ENCODE results near the gene NRL.

Gene NRL

GRCh38 chr14:24139272-24139934 is 24.7 kb upstream of the NRL start:
- no peak overlapping the region for H2AFZ ChIP-seq (ENCODE audit: low read length)
- TF ChIP-seq EZH2phosphoT487 (IDR thresholded peaks at IDR 0.05; ENCODE audit: borderline replicate concordance) (no peak), CTCF (conservative IDR thresholded peaks at IDR 0.05; ENCODE audit: low read length) (peak; percentile 26)
- peaks cover 44% of the 10 kb centered on the region for H3K4me1 ChIP-seq (ENCODE audit: insufficient read depth, low read length, poor library complexity, severe bottlenecking)
- H3F3A ChIP-seq (ENCODE audit: low read depth) = no peaks in the 10 kb centered on the region
- peaks cover 19% of the 10 kb centered on the region for H3K36me3 ChIP-seq (ENCODE audit: insufficient read depth, low read length)
- H3K9me2 ChIP-seq (replicated peaks; ENCODE audit: low read depth, low read length) = no peaks in the 10 kb centered on the region
- peaks cover 28% of the 10 kb centered on the region for H4K20me1 ChIP-seq (ENCODE audit: insufficient read depth, low read length, poor library complexity, severe bottlenecking)
- H3K9me3 ChIP-seq (ENCODE audit: insufficient read depth, low read depth, low read length) = no peaks in the 10 kb centered on the region
- peak overlapping the region; percentile 85 for H3K9ac ChIP-seq (ENCODE audit: low read depth, low read length, poor library complexity, severe bottlenecking)
- peak overlapping the region; percentile 97 for H3K4me3 ChIP-seq (ENCODE audit: low read length, poor library complexity, severe bottlenecking)
- H3K79me2 ChIP-seq (ENCODE audit: insufficient read depth, low read length) = peaks cover 66% of the 10 kb centered on the region
- H3K27me3 ChIP-seq (ENCODE audit: insufficient read depth, low read length, poor library complexity, severe bottlenecking) = no peaks in the 10 kb centered on the region
- peak overlapping the region; percentile 81 for H3K4me2 ChIP-seq (ENCODE audit: low read depth, low read length, poor library complexity, severe bottlenecking)

- Histone ChIP-seq H3K27me3 (ENCODE audit: insufficient read depth, low read length, poor library complexity, severe bottlenecking) (no peaks in the 10 kb centered on the region), H3K4me3 (ENCODE audit: low read length, poor library complexity, severe bottlenecking) (peak overlapping the region; percentile 97), H3K4me1 (ENCODE audit: insufficient read depth, low read length, poor library complexity, severe bottlenecking) (peaks cover 44% of the 10 kb centered on the region), H3K79me2 (ENCODE audit: insufficient read depth, low read length) (peaks cover 59% of the 10 kb centered on the region), H3F3A (ENCODE audit: low read depth) (no peaks in the 10 kb centered on the region), H2AFZ (ENCODE audit: low read length) (no peak overlapping the region), H3K9me3 (ENCODE audit: insufficient read depth, low read depth, low read length) (no peaks in the 10 kb centered on the region), H4K20me1 (ENCODE audit: insufficient read depth, low read length, poor library complexity, severe bottlenecking) (peaks cover 28% of the 10 kb centered on the region), H3K9ac (ENCODE audit: low read depth, low read length, poor library complexity, severe bottlenecking) (peak overlapping the region; percentile 85), H3K36me3 (ENCODE audit: insufficient read depth, low read length) (peaks cover 19% of the 10 kb centered on the region), H3K4me2 (ENCODE audit: low read depth, low read length, poor library complexity, severe bottlenecking) (peak overlapping the region; percentile 99), H3K9me2 (replicated peaks; ENCODE audit: low read depth, low read length) (no peaks in the 10 kb centered on the region)
- no peak for TF ChIP-seq EZH2phosphoT487 (IDR thresholded peaks at IDR 0.05; ENCODE audit: borderline replicate concordance)
Measured at GRCh38 chr14:24138396-24139271, 23.9 kb upstream of the NRL start.

DNA sequence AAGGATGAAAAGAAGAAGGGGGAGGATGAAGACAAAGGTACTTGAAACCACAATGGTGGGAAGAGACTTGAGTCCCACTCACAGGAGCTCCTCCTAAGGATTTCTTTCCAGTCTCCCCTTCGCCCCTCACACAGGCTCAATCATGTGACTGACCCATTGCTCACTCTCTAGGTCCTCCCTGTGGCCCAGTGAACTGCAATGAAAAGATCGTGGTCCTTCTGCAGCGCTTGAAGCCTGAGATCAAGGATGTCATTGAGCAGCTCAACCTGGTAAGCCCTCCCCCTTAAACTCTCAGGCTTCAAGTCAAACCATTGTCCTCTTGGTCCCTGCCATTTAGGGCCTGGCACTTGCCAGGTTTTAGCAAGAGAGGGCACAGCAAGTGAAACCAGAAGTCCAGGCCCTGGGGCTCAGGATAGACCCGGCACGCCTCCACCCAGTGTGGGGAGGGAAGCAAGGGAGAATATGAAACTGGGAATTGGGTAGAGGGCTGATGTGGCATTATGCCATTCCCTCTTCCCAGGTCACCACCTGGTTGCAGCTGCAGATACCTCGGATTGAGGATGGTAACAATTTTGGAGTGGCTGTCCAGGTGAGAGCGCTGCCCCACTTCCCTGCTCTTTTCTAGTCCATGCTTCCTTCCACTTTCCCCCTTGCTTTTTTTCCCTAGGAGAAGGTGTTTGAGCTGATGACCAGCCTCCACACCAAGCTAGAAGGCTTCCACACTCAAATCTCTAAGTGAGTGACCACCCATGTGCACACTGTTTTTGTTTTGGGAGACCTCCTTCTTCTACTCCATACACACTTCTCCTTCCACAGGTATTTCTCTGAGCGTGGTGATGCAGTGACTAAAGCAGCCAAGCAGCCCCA is 23.0 kb upstream of the NRL start:
- H3K9ac ChIP-seq (ENCODE audit: low read depth, low read length, poor library complexity, severe bottlenecking) = peak overlapping the region; percentile 96
- H3K79me2 ChIP-seq (ENCODE audit: insufficient read depth, low read length) = peaks cover 54% of the 10 kb centered on the region
- peaks cover 19% of the 10 kb centered on the region for H3K36me3 ChIP-seq (ENCODE audit: insufficient read depth, low read length)
- H3K4me2 ChIP-seq (ENCODE audit: low read depth, low read length, poor library complexity, severe bottlenecking) = peak overlapping the region; percentile 99
- H2AFZ ChIP-seq (ENCODE audit: low read length) = no peak overlapping the region
- no peaks in the 10 kb centered on the region for H3K27me3 ChIP-seq (ENCODE audit: insufficient read depth, low read length, poor library complexity, severe bottlenecking)
- peaks cover 28% of the 10 kb centered on the region for H4K20me1 ChIP-seq (ENCODE audit: insufficient read depth, low read length, poor library complexity, severe bottlenecking)
- H3K9me2 ChIP-seq (replicated peaks; ENCODE audit: low read depth, low read length) = no peaks in the 10 kb centered on the region
- peaks cover 45% of the 10 kb centered on the region for H3K4me1 ChIP-seq (ENCODE audit: insufficient read depth, low read length, poor library complexity, severe bottlenecking)
- H3K9me3 ChIP-seq (ENCODE audit: insufficient read depth, low read depth, low read length) = no peaks in the 10 kb centered on the region
- H3K4me3 ChIP-seq (ENCODE audit: low read length, poor library complexity, severe bottlenecking) = peak overlapping the region; percentile 99
- TF ChIP-seq CTCF (conservative IDR thresholded peaks at IDR 0.05; ENCODE audit: low read length) = no peak
- TF ChIP-seq EZH2phosphoT487 (IDR thresholded peaks at IDR 0.05; ENCODE audit: borderline replicate concordance) = no peak
- no peaks in the 10 kb centered on the region for H3F3A ChIP-seq (ENCODE audit: low read depth)
